GM19238 (cell line): ENCODE measurements around the gene PSMD14.

ENCODE experiments used
- DNase-seq: peaks from one replicate; pipeline ENCODE4 v3.0.0; 2011; ENCODE audit warnings: low spot score; ENCODE audit not compliant: insufficient read length

The PSMD14 gene

GRCh38 chr2:161438598-161438997, 130.4 kb downstream of the PSMD14 start:
- no peak for DNase-seq

GRCh38 chr2:161445097-161445496, 136.9 kb downstream of the PSMD14 start:
- no peak for DNase-seq

- no peak for DNase-seq
These were observed 140.2 kb downstream of the PSMD14 start for GRCh38 chr2:161448431-161448830.
